H1 (cell line): ENCODE measurements around the gene LLGL2.

Experiments used
- EZH2 ChIP-seq: fragments of 200-600 bp; sonication (generic); IDR thresholded peaks from 2 replicates; pipeline ENCODE4 v1.7.1; 2012; ENCODE audit warnings: low read depth, mild to moderate bottlenecking, moderate library complexity, low read length, inconsistent platforms; ENCODE audit not compliant: severe bottlenecking
- MAFK ChIP-seq: IDR thresholded peaks from 2 replicates; pipeline ENCODE4 v1.6.1; 2012; ENCODE audit warnings: low read depth, mild to moderate bottlenecking, improper control_type of control experiment, low read length
- RAD21 ChIP-seq, 2 experiments: IDR thresholded peaks in 1 of 2; conservative IDR thresholded peaks in 1 of 2; 2 replicates each; pipeline ENCODE4 v1.6.1; 2011; ENCODE audit warnings: low read depth in 2 of 2, low read length in 2 of 2, improper control_type of control experiment in 1 of 2, inconsistent platforms in 1 of 2, mild to moderate bottlenecking in 1 of 2, moderate library complexity in 1 of 2
- TF ChIP-seq, protein P1 (sequence below): IDR thresholded peaks from 2 replicates; pipeline ENCODE4 v1.6.1; 2011; ENCODE audit warnings: low read length, improper control_type of control experiment

DNA sequence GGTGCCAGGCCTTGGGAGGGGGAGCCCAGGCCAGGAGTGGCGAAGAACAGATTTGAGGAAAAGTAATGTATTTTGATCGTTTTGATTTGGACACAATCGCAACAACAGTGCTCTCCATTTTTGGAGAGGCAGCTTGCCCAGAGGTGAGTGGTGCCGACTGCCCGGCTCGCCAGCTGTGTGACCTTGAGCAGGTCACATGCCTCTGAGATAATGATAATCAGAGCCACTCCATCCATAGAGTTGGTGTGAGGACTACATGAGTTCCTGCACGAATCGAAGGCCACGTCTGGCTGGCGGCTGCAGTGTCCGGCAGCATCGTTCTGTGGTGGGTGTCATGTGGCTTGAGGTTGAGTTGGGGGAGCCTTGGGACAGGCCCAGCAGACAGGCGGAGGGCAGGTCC, 20.7 kb downstream of the LLGL2 start:
- TF ChIP-seq, protein P1, sequence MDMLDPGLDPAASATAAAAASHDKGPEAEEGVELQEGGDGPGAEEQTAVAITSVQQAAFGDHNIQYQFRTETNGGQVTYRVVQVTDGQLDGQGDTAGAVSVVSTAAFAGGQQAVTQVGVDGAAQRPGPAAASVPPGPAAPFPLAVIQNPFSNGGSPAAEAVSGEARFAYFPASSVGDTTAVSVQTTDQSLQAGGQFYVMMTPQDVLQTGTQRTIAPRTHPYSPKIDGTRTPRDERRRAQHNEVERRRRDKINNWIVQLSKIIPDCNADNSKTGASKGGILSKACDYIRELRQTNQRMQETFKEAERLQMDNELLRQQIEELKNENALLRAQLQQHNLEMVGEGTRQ = no peak
- no peak for TF ChIP-seq MAFK
- no peak for TF ChIP-seq EZH2
- no peak for TF ChIP-seq RAD21 (IDR thresholded peaks at IDR 0.05 in 1 of 2, conservative IDR thresholded peaks at IDR 0.05 in 1 of 2; ENCODE audit: low read depth in 2 of 2, low read length in 2 of 2)
